ENCODE results near the gene KRTAP9-6.

DNA sequence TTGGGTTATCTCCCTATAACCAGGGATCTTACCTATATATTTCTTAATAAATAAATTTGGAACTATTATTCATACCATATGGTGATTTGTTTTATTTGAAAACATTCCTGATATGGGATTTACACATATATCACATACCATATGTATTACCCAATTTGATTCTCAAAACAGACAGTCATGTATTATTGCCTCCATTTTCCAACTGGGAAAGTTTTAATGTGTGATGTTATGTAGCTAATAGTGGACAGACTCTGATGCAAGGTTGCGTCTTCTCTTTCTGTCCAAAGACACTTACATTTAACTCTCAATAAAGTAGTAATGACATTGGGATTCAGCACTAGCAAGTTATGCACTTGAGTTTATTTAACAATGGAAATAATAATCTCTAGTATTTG lies 8.9 kb upstream of the KRTAP9-6 start:
- TF ChIP-seq, protein P1, sequence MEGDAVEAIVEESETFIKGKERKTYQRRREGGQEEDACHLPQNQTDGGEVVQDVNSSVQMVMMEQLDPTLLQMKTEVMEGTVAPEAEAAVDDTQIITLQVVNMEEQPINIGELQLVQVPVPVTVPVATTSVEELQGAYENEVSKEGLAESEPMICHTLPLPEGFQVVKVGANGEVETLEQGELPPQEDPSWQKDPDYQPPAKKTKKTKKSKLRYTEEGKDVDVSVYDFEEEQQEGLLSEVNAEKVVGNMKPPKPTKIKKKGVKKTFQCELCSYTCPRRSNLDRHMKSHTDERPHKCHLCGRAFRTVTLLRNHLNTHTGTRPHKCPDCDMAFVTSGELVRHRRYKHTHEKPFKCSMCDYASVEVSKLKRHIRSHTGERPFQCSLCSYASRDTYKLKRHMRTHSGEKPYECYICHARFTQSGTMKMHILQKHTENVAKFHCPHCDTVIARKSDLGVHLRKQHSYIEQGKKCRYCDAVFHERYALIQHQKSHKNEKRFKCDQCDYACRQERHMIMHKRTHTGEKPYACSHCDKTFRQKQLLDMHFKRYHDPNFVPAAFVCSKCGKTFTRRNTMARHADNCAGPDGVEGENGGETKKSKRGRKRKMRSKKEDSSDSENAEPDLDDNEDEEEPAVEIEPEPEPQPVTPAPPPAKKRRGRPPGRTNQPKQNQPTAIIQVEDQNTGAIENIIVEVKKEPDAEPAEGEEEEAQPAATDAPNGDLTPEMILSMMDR (IDR thresholded peaks at IDR 0.05; ENCODE audit: insufficient read depth, low read depth, low read length): no peak
- TF ChIP-seq EZH2 (IDR thresholded peaks at IDR 0.05; ENCODE audit: insufficient read depth, low read length): no peak

Measured in astrocyte (in vitro differentiated cells and primary cell).